ENCODE results near the gene XAB2.

XAB2 gene

DNA sequence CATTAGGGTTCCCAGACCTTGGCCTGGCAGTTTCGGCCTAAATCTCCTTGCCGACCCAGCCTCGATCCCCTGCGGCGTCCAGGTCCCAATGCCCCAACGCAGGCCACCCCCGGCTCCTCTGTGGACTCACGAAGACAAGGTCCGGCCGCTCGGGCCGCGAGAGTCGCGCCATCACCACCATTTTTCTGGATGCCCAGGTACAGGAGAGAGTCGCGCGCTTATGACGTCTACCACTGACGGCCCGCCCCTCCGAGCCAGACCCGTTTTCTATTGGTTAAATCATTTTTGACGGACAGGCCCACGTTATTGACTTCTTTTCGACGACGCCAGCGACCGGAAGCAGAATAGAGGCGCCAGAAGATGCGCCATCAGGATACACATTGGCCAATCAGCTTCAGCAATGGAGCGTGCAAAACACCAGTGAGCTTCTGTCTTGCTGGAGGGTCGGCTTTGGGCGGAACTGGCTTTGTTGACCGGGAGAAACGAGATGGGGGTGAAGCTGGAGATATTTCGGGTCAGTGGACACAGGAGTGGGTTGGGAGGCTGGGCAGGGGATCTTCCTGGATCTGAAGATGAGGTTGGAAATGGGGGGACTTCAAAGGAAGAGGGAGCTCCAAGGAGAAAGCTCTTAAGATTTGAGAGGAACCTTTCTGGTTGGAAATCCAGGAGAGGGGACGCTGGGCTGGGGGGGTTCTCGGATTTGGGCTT, at the start of gene XAB2, which contains the start of gene PET100:
XAB2 (minus strand) TSS at position 199 of the 708 bp plus-strand sequence; CDS start at position 181, 18 bp downstream.
PET100 (plus strand) TSS at position 447 of the 708 bp plus-strand sequence; CDS start at position 488, 41 bp downstream.
- peak; percentile 94 to 99 for DNase-seq

DNA sequence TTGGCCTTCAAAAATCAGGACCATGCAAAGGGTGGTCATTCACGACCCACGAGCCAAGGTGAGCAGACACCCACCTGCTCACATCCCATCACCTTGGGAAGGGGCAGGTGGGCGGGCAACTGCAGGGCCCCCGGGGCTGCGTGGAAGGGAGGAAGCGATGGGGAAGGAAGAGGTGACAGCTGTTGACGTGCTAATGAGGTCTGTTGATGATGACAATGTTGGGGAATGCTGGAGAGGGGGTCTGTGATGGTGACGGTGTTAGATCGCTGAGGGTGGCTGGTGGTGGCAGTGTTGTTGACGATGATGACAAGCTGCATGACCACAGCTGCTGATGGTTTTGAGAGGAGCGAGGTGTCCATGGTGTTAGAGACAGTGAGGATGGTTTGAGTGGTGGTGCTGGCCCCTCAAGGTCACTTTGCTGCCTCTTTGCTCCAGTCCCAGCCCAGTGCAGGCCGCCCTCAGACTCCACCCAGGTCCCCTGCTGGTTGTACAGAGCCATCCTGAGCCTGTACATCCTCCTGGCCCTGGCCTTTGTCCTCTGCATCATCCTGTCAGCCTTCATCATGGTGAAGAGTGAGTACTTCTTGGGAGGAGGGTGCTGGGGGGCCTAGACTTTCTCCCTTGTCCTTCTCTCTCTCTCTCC, 48.4 kb upstream of the XAB2 start:
- DNase-seq: no peak

DNA sequence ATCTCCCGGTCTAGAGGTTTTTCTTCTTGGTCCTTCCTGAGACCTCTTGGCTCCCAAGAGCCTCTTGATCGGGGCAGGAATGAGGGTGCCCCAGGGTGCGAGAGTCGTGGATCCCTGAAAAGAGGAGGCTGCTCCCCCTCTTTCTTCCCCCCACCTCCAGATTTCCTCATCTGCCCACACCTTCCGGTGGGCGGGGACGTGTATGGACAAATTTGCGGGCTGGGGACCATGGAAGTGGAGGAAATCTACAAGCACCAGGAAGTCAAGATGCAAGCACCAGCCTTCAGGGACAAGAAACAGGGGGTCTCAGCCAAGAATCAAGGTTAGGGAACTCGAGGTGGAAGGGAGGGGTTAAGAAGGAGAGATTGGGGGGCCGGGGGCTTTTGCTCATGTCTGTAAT, 47.5 kb upstream of the XAB2 start, which contains the start of gene MCEMP1:
MCEMP1 (plus strand) TSS at position 237 of the 400 bp plus-strand sequence; CDS start at position 268, 31 bp downstream.
- DNase-seq: no peak

DNA sequence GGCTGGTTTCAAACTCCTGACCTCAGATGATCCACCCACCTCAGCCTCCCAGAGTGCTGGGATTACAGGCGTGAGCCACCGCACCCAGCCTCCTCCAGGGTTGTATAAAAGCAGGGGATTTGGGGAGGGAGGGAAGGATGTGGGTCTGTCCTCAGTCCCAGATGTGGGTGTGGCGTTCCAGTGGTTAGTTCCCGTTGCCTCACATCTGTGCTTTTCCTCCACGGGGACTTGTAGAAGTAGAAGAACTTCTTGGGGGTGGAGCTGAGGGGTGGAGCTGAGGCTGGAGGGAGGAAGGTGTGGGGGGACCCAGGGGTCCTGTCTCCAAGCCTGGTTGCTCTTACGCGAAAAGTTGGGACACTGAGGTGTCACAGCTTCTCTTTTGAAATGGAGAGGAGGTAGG, 47.0 kb upstream of the XAB2 start:
- no peak for DNase-seq

DNA sequence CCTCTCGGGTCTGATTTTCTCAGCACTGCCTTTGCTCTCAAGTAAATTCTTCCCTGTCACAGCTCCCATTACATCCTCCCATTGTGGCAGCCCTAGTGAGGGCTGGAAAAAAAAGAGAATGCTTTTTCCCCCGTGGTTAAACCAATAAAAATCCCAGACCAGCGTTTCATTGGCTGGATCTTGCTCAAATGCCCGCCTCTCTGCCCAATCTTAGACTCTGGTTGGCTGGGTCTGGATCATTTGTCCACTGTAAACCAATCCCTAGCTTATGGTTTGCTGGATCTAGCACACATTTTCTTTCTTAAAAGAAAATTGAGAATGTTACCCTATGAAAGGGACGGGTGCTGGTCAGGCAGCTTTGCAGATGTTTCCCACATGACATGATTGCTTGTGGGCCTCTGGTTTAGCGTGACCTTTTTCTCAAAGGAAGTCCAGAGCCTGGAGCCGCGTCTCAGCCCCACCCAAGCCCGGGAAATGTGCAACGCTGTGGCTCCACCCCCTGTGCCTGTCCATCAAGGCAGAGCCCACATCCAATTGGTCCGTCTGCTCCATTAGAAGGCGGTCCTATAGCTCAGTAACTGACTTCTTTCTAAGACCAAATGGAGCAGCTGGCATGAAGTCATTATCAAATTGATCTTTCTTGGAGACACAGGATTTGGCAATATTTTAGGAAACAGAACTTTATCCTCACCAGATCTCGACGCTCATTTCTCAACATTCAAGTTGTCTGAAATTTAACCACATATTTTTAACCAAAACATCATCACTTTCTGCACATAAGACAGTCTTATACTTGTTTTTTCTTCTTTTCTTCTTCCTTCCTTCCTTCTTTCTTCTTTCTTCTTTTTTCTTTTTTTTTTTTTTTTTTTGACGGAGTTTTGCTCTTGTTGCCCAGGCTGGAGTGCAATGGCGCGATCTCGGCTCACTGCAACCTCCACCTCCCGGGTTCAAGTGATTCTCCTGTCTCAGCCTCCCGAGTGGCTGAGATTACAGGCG, 45.0 kb upstream of the XAB2 start:
- DNase-seq: no peak

DNA sequence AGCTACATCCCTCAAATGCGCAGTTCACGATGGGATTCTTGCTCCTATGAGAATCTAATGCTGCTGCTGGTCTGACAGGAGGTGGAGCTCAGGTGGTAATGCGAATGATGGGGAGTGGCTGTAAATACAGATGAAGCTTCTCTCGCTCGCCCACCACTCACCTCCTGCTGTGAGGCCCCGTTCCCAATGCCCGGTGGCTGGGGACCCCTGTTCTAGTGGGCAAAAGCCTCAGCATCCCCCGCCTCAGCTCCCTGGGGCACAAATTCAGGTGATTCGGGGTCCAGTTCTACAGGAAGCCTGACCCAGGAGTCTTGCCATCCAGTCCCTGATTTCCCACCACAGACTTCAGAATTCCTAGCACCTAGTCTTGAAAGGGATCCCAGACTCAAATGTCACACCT, 43.2 kb upstream of the XAB2 start:
- DNase-seq: no peak

DNA sequence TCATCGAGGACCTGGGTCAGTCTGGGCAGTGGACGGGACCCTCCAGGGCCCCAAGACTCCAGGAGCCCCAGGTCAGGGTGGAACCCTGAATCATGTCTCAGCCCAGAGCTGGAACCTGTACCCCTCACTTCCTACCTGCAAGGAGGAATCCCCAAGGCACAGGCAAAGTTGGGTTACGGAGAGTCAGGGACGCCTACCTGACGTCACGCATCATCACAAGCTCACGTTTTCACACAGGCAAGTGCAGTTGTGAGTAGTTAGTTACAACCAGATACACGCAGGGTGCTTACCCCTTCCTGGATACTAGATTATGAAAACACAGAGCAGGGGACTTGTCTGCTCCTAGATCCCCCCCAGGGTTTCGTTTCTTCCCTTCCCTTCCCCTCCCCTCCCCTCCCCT, 41.4 kb upstream of the XAB2 start:
- no peak for DNase-seq

DNA sequence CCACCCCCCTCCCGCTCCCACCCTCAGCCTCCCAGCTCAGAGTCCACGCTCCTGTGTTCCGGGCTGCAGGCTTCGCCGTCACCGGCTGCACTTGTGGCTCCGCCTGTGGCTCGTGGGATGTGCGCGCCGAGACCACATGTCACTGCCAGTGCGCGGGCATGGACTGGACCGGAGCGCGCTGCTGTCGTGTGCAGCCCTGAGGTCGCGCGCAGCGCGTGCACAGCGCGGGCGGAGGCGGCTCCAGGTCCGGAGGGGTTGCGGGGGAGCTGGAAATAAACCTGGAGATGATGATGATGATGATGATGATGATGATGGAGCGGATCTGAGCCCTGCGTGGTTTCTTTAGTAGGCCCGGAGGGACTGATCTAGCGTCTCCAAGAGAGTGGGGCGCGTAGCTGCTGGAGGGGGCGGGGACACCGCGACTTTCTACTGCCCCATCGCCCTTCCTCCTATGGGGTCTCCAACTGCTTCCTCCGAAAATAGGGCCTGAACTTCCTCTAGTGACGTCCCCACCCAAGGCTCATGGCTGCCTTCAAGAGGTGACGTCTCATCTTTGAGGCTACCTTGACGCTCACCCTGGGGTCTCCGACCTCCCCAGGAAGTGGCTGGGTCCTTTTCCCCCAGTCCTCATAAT, 40.9 kb upstream of the XAB2 start:
- DNase-seq: no peak

DNA sequence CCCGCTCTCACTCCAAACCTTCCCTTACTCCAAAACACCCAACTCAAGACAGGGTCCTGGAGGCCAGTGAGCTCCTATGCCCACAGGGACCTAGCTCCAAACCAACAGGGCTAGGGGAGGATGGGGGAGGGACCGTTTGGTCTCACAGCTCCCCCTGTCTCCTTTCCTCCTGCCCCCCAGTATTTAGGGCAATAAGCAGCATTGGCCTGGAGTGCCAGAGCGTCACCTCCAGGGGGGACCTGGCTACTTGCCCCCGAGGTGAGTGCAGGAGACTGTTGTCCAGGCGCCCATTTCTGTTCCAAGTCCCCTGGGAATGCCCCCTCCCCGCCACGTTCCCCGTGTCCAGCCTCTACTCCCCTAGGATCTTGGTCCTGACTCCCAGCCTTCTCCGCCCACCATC, 40.3 kb upstream of the XAB2 start:
- no peak for DNase-seq

DNA sequence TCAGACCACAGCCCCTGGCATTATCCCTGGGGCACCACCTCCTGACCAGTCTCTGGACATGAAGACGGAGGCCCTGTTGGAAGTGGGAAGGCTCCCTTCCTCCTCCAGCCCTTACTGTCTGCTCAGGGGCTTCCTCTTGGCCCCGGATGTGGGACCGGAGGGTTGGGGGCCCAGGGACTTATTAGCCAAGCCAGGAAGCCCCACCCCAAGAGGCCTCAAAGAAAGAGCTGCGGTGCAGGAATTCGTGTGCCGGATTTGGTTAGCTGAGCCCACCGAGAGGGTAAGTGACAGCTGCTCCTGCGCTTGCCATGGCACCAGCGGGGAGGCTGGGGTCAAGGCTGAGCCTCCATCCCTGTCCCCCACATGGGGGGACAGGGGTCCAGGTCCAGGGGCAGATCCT, 39.5 kb upstream of the XAB2 start, which contains the start of gene RETN:
RETN (plus strand) TSS at position 208 of the 400 bp plus-strand sequence. CDS start 278 bp downstream, outside the sequence.
- no peak for DNase-seq

DNA sequence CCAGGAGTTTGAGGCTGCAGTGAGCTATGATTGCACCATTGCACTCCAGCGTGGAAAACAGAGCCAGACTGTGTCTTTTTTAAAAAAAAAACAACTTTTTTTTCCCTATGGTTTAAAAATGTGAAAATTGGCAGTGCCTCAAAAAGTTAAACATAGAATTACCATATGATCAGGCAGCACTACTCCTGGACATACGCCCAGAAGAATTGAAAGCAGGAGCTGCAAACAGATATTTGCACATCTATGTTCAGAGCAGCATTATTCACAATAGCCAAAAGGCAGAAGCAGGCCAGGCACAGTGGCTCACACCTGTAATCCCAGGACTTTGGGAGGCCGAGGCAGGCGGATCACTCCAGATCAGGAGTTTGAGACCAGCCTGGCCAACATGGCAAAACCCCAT, 35.7 kb upstream of the XAB2 start:
- DNase-seq: peak in 1 of 2 donors; percentile 19

DNA sequence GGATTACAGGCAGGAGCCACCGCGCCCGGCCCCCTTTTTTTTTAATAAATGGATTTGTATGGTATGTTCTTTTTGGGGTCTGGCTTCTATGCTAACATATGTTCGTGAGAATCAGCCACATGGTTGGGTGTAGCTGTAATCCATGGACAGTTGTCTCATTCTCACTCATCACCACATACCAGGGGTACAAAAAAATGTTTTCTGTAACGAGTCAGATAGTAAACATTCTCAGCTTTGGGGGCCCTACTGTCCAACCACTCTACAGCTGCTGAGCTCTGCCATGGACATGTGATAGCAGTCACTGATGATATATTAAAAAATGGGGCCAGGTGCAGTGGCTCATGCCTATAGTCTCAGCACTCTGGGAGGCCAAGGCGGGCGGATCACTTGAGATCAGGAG, 34.4 kb upstream of the XAB2 start:
- no peak for DNase-seq

DNA sequence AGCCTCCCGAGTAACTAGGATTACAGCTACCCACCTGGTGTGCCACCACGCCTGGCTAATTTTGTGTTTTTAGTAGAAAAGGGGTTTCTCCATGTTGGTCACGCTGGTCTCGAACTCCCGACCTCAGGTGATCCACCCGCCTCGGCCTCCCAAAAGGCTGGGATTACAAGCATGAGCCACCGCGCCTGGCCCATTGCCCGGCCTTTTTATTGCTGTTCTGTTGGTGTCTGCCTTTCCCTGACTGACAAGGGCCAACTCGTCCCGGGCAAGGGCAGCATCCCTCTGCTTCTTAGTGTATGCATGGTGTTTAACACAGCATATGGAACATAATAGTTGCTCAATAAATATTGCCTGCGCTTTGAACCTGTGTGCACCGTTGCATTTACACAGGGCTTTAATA, 33.3 kb upstream of the XAB2 start:
- no peak for DNase-seq

DNA sequence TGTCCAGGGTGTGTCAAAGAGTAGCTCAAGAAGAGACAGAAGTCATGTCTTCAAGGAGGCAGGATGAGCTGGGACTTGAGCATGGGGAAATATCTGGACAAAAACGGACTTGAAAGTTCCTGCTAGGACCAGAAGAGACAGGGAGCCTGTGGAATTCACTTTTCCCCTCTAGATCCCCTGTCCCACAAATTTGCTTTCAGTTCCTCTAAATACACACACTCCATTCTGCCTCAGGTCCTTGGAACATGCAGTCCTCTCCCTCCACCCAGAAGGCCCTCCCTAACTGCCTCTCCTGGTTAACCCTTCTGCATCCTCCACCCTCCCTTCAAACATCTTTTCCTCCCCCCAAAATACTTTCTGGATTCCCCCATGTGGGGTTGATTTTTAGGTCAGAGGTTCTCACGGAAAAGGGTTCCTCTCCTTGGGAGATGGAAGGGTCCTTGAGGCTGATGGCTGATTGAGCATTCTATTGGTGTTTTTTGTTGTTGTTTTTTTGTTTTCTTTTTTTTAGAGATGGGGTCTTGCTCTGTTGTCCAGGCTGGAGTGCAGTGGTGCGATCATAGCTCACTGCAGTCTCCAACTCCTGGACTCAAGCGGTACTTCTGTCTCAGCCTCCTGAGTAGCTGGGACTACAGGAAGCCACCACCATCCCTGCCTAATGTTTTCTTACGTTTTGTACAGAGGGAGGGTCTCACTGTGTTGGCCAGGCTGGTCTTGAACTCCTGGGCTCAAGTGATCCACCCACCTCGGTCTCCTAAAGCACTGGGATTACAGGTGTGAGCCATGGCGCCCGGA, 32.6 kb upstream of the XAB2 start:
- DNase-seq: no peak

DNA sequence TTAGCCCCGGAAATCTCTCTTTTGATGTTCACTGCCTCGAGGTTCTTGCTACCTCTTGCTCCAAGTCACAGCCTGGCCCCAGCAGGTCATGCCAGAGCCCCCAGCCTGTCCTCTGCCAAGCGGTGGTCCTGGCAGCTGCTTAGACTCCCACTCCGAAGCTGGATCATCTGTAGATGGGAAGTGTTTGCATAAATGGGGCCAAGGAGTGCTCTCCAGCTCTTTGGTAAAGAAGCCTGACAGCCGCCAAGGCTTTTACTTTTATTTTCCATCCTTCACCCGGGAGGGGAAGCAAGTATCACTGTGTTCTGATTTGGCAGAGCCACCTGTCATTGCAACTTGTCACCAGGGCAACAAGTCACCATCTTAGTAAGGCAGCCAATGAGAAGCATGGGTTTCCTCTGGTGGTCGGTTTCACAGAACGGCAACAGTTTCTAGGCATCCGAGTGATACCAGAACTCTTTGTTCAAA, 28.9 kb upstream of the XAB2 start:
- DNase-seq: peak in 1 of 2 donors; percentile 46

DNA sequence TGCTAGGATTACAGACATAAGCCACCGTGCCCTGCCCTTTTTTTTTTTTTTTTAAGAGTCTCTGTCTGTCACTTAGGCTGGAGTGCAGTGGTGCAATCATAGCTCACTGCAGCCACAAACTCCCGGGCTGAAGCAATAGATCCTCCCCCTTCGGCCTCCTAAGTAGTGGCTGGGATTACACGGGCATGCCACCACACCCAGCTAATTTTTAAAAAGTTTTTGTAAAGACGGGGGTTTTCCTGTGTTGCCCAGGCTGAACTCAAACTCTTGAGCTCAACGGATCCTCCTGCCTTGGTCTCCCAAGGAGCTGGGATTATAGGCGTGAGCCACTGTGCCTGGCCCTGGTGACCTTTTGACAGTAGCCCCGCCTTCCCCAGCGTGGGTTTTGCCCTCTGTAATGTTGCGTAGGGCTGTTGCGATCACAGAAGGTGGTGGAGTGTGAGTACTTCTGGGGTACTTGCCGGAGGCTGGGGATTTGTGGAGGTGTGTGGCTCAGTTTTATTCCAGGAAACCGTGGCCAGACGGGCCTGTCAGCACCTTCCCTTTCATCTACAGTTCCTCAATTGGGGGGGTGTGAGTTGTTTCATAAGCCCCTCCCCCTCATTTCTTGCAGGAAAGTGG, 27.9 kb upstream of the XAB2 start:
- no peak for DNase-seq

DNA sequence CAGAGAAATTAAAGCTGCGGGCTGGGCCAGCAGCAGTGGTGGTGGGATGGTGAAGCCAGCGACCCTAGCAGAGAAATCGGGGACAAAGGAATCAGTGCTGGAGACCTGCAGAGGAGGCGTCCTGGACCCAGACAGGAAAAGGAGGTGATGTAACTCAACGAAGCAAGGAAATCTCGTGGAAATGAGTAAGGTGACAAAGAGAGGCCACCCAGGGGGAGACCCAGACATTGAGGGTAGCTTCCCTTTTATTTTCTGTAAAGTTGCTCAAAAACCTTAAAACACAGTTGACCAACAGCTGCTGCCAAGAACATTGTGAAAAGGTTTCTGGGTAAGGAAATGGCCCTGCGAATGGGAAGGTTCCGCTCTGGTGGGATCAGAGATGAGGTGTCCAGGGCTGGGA, 26.2 kb upstream of the XAB2 start:
- DNase-seq: no peak

DNA sequence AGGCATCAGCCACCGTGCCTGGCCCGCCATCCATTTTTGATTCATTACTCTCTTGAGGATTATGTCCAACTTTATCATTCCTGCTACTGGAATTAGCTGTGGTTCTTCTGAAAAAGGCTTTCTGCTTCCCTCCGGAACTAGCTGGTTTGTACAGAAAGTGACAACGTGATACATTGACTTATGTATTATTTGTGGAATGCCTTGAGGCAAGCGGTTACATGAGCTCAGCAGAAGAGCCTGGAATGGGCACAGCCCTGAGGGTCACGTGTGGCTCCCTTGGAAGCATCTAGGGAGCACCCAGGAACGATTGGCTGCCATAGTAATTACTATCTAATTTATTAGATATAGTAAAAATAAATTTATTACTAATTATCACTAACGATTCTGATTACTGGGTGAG, 25.1 kb upstream of the XAB2 start:
- no peak for DNase-seq

DNA sequence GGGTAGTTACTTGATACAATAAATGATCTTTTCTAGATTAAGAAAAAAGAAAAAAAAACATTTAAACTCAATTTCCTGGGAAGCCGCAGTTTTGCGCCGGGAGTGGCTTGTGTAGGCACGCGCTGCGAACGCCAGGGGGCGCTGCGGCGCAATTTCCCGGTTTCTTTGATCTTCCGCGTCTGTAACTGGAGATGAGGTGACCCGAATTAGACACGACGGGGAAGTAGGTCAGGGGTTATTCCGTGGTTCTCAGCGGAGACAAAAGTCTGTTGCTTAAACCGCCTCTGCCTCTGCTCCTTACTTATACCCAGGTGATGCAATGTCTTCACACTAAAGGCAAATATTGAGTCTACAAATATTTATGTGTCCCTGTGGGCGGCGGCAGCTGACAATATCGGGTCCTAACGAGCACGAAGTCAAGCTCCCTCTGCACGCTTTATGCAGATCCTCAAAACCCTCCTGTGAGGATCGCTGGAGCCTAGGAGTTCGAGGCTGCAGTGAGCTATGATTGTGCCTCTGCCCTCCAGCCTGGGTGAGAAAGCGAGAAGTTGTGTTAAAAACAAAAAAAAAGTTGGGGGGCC, 22.8 kb upstream of the XAB2 start:
- peak; percentile 47 to 64 for DNase-seq

DNA sequence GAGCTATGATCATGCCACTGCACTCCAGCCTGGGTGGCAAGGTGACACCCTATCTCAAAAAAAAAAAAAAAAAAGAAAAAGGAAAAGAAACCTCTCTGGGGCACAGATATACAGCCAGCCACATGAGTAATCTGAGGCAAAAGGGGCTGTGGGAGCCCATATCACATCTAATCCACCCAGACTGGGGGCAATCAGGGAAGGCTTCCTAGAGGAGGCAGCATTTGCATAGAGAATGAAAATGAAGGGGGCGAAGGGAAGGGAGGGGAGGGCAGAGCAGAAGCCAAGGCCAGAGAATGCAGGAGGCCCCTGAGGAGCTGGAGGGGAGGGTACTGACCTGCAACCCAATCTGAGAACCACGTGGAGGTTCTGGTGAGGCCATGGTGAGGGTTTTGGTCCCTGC, 20.8 kb upstream of the XAB2 start:
- DNase-seq: no peak

All from hippocampal formation (tissue), 2 donors.